ENCODE data around the gene NAE1.

Gene NAE1

GRCh38 chr16:66850115-66850815 is 19.5 kb upstream of the NAE1 start:
- no peak for DNase-seq (ENCODE audit: low read depth, low spot score)

- DNase-seq (ENCODE audit: low read depth, low spot score) = no peak
Observed at GRCh38 chr16:66849549-66849948, 18.8 kb upstream of the NAE1 start.

- DNase-seq (ENCODE audit: low read depth, low spot score) = no peak
Observed at GRCh38 chr16:66849021-66849420, 18.2 kb upstream of the NAE1 start.

GRCh38 chr16:66848172-66848571 is 17.4 kb upstream of the NAE1 start:
- DNase-seq (ENCODE audit: low read depth, low spot score) = no peak

GRCh38 chr16:66847533-66848067 is 16.8 kb upstream of the NAE1 start:
- no peak for DNase-seq (ENCODE audit: low read depth, low spot score)

- no peak for DNase-seq (ENCODE audit: low read depth, low spot score)
Observed at GRCh38 chr16:66846831-66847230, 16.1 kb upstream of the NAE1 start.

- DNase-seq (ENCODE audit: low read depth, low spot score) = no peak
Observed at GRCh38 chr16:66846266-66846665, 15.5 kb upstream of the NAE1 start.

GRCh38 chr16:66845791-66846221 is 15.0 kb upstream of the NAE1 start:
- no peak for DNase-seq (ENCODE audit: low read depth, low spot score)

- no peak for DNase-seq (ENCODE audit: low read depth, low spot score)
Observed at GRCh38 chr16:66845080-66845410, 14.3 kb upstream of the NAE1 start.

- peak; percentile 24 for DNase-seq (ENCODE audit: low read depth, low spot score)
Observed at GRCh38 chr16:66844342-66845079, 13.7 kb upstream of the NAE1 start, which contains the start of gene CA7. TSS of gene CA7 (plus strand) at chr16:66844414. CDS start at chr16:66844488, 74 bp downstream.

- DNase-seq (ENCODE audit: low read depth, low spot score) = no peak
Observed at GRCh38 chr16:66844009-66844341, 13.2 kb upstream of the NAE1 start.

- no peak for DNase-seq (ENCODE audit: low read depth, low spot score)
Observed at GRCh38 chr16:66843191-66843590, 12.4 kb upstream of the NAE1 start.

GRCh38 chr16:66842765-66843164 is 12.0 kb upstream of the NAE1 start:
- DNase-seq (ENCODE audit: low read depth, low spot score) = peak; percentile 26

- DNase-seq (ENCODE audit: low read depth, low spot score) = no peak
Observed at GRCh38 chr16:66841366-66841765, 10.6 kb upstream of the NAE1 start.

- no peak for DNase-seq (ENCODE audit: low read depth, low spot score)
Observed at GRCh38 chr16:66840883-66841282, 10.1 kb upstream of the NAE1 start.

GRCh38 chr16:66834746-66835145 is 4.0 kb upstream of the NAE1 start:
- no peak for DNase-seq (ENCODE audit: low read depth, low spot score)

GRCh38 chr16:66832661-66833305 is 2.0 kb upstream of the NAE1 start:
- DNase-seq (ENCODE audit: low read depth, low spot score) = no peak

GRCh38 chr16:66832190-66832589 is 1.4 kb upstream of the NAE1 start:
- no peak for DNase-seq (ENCODE audit: low read depth, low spot score)

GRCh38 chr16:66824006-66824405 is 6.8 kb downstream of the NAE1 start:
- no peak for DNase-seq (ENCODE audit: low read depth, low spot score)

GRCh38 chr16:66814734-66815133 is 16.0 kb downstream of the NAE1 start:
- DNase-seq (ENCODE audit: low read depth, low spot score) = no peak

- no peak for DNase-seq (ENCODE audit: low read depth, low spot score)
Observed at GRCh38 chr16:66811043-66811442, 19.7 kb downstream of the NAE1 start.

- no peak for DNase-seq (ENCODE audit: low read depth, low spot score)
Observed at GRCh38 chr16:66810391-66810790, 20.4 kb downstream of the NAE1 start.

GRCh38 chr16:66809765-66810164 is 21.0 kb downstream of the NAE1 start:
- DNase-seq (ENCODE audit: low read depth, low spot score) = no peak
